Breast epithelium (tissue), 3 donors: Measurements from ENCODE around the gene JAGN1.

ENCODE experiments used
- POLR2AphosphoS5 ChIP-seq, 3 donors: sonication (generic); formaldehyde crosslinking; IDR thresholded peaks; one replicate each; pipeline ENCODE4 v1.6.1; 2017; ENCODE audit warnings: antibody characterized with exemption in 3 of 3
- TF ChIP-seq, protein P1 (sequence below), 3 donors: fragments of 450-650 bp; IDR thresholded peaks; one replicate each; pipeline ENCODE4 v1.5.1; 2016 to 2017; ENCODE audit warnings: antibody characterized with exemption in 3 of 3, mild to moderate bottlenecking in 3 of 3, moderate library complexity in 3 of 3

DNA sequence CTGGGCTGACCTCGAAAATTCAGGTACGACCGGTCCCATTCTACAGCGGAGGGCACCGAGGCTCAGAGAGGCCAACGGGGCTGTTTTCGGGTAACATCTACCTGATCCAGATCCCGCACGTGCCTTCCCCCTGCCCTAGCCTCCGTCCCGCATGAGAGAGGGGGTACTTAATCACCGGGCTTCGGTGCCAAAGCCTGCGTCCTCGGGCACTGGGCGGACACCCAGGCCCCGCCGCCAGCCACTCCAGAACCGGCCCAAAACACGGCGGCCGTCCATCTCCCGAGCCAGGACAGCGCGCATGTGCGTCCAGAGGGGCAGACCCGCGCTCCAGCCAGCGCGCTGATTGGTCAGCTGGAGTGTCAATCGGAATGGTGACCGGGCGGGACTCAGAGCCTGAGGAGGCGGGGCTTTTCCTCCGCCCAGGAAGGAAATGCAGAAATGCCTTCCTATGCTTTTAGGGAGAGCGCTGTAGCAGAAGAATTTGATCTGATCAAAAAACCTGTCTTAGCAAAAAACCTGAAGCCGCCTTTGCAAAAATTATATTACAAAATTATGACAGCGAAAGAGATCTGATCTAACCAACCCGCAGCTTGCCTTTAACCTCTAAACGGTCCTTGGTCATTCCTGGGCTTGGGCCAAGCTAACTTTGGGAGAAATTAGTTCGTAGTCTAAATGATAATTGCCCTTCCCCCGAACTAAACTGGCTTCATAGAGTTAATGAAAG is 46.5 kb upstream of the JAGN1 start, which contains the start of gene RPUSD3:
- TF ChIP-seq, protein P1, sequence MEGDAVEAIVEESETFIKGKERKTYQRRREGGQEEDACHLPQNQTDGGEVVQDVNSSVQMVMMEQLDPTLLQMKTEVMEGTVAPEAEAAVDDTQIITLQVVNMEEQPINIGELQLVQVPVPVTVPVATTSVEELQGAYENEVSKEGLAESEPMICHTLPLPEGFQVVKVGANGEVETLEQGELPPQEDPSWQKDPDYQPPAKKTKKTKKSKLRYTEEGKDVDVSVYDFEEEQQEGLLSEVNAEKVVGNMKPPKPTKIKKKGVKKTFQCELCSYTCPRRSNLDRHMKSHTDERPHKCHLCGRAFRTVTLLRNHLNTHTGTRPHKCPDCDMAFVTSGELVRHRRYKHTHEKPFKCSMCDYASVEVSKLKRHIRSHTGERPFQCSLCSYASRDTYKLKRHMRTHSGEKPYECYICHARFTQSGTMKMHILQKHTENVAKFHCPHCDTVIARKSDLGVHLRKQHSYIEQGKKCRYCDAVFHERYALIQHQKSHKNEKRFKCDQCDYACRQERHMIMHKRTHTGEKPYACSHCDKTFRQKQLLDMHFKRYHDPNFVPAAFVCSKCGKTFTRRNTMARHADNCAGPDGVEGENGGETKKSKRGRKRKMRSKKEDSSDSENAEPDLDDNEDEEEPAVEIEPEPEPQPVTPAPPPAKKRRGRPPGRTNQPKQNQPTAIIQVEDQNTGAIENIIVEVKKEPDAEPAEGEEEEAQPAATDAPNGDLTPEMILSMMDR (IDR thresholded peaks at IDR 0.05), result peak in 1 of 3 donors; percentile 13
- peak in 1 of 3 donors; percentile 53 for TF ChIP-seq POLR2AphosphoS5 (IDR thresholded peaks at IDR 0.05)
